Diencephalon (tissue), 1 donor: ENCODE data around the gene AKT1S1. TPM values are rescaled to one million over a fixed set of nuclear protein-coding genes. Genes with fewer than 3 reads are reported as not detected.

ENCODE experiments used
- small RNA-seq: library from RNA; depleted of rRNA; stranded (forward); fragments of <200 nt; gene quantifications from one replicate; pipeline ENCODE3, GENCODE V24; 2014
- total RNA-seq: library from RNA; depleted of rRNA; stranded (reverse); fragments of >200 nt; gene quantifications from one replicate; pipeline ENCODE4 v1.2.3, GENCODE V29; 2014

AKT1S1 gene
- total RNA-seq, result 5.1 TPM

GRCh38 chr19:49877020-49877878 lies at the start of gene AKT1S1, which contains the start of gene TBC1D17:
Gene AKT1S1 (minus strand): TSS chr19:49877355. CDS start chr19:49873295, 4,060 bp downstream.
Gene TBC1D17 (plus strand): TSS chr19:49877702. CDS start chr19:49877724, 22 bp downstream.

GRCh38 chr19:49896863-49897621 lies 19.9 kb upstream of the AKT1S1 start, which contains the start of gene IL4I1:
Gene IL4I1 (minus strand): TSS chr19:49896887. CDS start chr19:49896160, 727 bp downstream.

GRCh38 chr19:49866933-49867782 lies 10.0 kb downstream of the AKT1S1 start, which contains the start of gene PNKP:
Gene PNKP (minus strand): TSS chr19:49867576. CDS start chr19:49867204, 372 bp downstream.

GRCh38 chr19:49850487-49851342 lies 26.4 kb downstream of the AKT1S1 start, which contains the start of gene PTOV1:
Gene PTOV1 (plus strand): TSS chr19:49851159.

Small RNA genes lying within 50 kb of the gene (small RNA-seq; reads per million reads assigned to genes)
- gene MIR4749, result not detected

Other genes with a start within 250 kb of the AKT1S1 start
- 1.4 TPM for gene RRAS, start 237.2 kb downstream of the AKT1S1 start, total RNA-seq
- 14.1 TPM for gene SCAF1, start 235.1 kb downstream of the AKT1S1 start, total RNA-seq
- gene IRF3, start 211.5 kb downstream of the AKT1S1 start, total RNA-seq, result 19.1 TPM
- gene BCL2L12, start 211.4 kb downstream of the AKT1S1 start, total RNA-seq, result 0.69 TPM
- gene PRMT1, start 200.1 kb downstream of the AKT1S1 start, total RNA-seq, result 211 TPM
- gene ADM5, start 187.8 kb downstream of the AKT1S1 start, total RNA-seq, result 1.4 TPM
- gene CPT1C, start 186.2 kb downstream of the AKT1S1 start, total RNA-seq, result 54.4 TPM
- not detected for gene TSKS, start 114.0 kb downstream of the AKT1S1 start, total RNA-seq
- gene AP2A1, start 110.4 kb downstream of the AKT1S1 start, total RNA-seq, result 83.5 TPM
- gene FUZ, start 64.1 kb downstream of the AKT1S1 start, total RNA-seq, result 15.2 TPM
- 19.1 TPM for gene MED25, start 59.1 kb downstream of the AKT1S1 start, total RNA-seq
- gene PTOV1, start 26.2 kb downstream of the AKT1S1 start, total RNA-seq, result 113 TPM
- gene PNKP, start 9.8 kb downstream of the AKT1S1 start, total RNA-seq, result 26.3 TPM
- 9.7 TPM for gene TBC1D17, start 347 bp upstream of the AKT1S1 start, total RNA-seq
- 0.23 TPM for gene IL4I1, start 19.5 kb upstream of the AKT1S1 start, total RNA-seq
- 7.6 TPM for gene ATF5, start 51.9 kb upstream of the AKT1S1 start, total RNA-seq
- 18.2 TPM for gene NUP62, start 52.1 kb upstream of the AKT1S1 start, total RNA-seq
- gene SIGLEC11, start 83.8 kb upstream of the AKT1S1 start, total RNA-seq, result 0.23 TPM
- 27.5 TPM for gene VRK3, start 148.0 kb upstream of the AKT1S1 start, total RNA-seq
- gene ZNF473, start 148.7 kb upstream of the AKT1S1 start, total RNA-seq, result 10.4 TPM